ENCODE results near the gene TMEM201.

GRCh38 chr1:9557624-9558023, 31.1 kb upstream of the TMEM201 start:
- TF ChIP-seq FOXP2 (optimal IDR thresholded peaks at IDR 0.05; ENCODE audit: control extremely low read depth, extremely low read length, insufficient read depth) (no peak), POLR2AphosphoS5 (IDR thresholded peaks at IDR 0.05; ENCODE audit: borderline replicate concordance, low read depth, low read length) (no peak)

Data from SK-N-MC (cell line).